A204.1 (cell line): ENCODE measurements around the gene TMEM30A.

Experiments
- FAIRE-seq: peaks from 2 replicates; lab custom pipeline; 2012; peaks lifted over from hg19 to GRCh38; lab: Jason Lieb, UNC

Gene TMEM30A

GRCh38 chr6:75262716-75263400, 21.7 kb downstream of the TMEM30A start:
- no peak for FAIRE-seq

GRCh38 chr6:75261299-75261698, 23.3 kb downstream of the TMEM30A start:
- no peak for FAIRE-seq

- FAIRE-seq, result no peak
These were observed 27.1 kb downstream of the TMEM30A start for GRCh38 chr6:75257343-75258087.

DNA sequence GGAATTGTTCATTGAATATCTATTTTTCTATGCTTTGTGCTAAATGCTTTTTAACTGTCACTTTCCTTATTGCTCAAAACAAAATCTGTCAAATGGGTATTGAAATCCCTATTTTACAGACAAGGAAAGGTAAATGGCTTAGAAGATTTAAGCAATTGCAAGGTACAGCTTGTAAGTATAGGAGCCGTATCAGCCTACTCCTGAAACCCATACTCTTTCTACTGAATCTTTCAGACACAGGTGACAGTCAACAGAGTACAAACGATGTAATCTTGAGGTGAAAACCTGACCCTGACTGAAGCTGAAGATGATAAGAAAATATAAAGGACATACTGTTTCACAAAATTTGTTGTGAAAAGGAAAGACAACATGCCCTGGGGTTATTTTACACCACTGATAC, 34.0 kb downstream of the TMEM30A start:
- no peak for FAIRE-seq

DNA sequence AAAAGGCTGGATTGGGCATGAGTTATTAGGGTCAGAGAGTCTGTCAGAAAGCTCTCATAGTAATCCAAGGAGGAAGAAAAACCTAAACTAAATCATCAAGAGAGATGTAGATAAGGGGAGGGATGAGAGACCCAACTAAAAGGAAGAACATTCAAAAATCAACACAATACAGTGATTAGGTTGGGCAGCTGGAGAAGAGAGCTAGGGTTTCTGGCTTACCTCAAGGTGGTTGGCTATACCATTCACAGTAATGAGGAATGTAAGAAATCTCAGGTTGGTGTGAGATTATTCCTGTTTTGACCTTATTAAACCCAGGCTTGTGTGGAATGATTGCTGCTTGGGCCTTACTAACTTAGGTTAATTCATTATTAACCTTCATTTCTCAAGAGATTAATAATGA, 34.8 kb downstream of the TMEM30A start:
- FAIRE-seq, result no peak

GRCh38 chr6:75246386-75246785, 38.2 kb downstream of the TMEM30A start:
- no peak for FAIRE-seq

DNA sequence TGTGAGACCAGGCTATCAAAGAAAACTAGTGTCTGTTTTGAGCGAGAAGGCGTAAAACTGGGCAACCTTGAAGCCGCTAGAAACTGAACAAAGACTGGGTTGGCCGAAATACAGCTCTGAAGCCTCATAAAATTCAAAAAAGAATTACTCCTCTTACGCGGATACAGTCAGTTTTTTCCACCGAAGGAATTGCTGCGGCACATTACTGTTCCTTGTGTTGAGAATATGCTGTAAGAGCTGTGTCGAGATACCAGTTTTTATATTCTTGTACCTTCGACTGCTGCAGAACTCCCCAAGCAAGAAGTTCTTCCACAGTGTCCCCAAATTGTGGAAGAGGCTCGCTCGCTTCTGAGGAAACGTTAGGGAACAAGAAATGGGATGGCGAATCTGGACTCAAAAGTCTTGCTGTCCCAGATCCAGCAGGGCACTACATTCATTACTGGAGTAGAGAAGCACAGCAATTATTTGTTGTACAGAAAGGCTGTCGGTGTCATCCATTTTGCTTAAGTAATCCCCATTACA, 40.5 kb downstream of the TMEM30A start:
- FAIRE-seq, result no peak

GRCh38 chr6:75243333-75244062, 41.1 kb downstream of the TMEM30A start, which contains the start of gene COX7A2:
COX7A2 (minus strand) TSS chr6:75243801; CDS start chr6:75243734, 67 bp downstream.
- FAIRE-seq, result peak; percentile 98

- FAIRE-seq, result no peak
These were observed 48.0 kb downstream of the TMEM30A start for GRCh38 chr6:75236630-75237029.

GRCh38 chr6:75235271-75235670, 49.3 kb downstream of the TMEM30A start:
- FAIRE-seq, result no peak

GRCh38 chr6:75234126-75234865, 50.3 kb downstream of the TMEM30A start:
- FAIRE-seq, result no peak

GRCh38 chr6:75233092-75233615, 51.4 kb downstream of the TMEM30A start:
- FAIRE-seq, result no peak

DNA sequence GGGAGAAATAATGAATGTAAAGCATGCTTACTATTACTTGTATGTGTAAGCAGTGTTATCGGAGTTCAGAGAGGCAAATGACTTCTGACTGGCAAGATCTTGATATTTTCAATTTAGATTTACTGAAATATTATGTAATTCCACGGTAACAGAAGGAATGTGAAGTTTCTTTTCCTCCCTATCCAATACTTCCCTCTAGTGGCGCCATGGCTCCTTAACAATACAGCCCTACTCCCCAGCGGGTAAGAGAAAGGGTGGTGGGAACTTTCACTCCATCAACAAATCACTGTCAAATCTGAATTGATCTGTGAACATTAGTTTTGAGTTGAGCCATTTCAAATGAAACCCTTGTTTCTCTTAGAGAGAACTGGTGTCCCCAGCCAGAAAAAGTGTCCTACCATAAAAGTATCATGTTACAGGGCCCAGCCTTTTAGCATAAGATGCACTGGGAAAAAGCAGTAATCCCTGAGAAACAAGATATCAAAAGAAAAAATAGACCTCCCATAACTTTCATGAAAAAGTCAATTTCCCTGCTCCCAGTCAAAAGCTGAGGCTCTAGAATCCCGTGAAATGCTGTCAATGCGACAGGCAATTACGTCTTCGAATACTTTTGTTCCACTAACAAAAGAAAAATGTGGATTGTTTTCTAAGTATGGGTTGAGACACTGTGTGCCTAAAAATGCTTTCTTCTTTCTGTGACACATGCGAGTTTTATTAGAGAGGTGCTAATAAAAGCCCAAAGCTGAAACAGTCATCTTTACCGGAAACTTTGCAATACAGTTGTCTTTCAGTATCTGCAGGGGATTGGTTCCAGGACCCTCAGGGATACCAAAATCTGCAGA, 53.9 kb downstream of the TMEM30A start:
- FAIRE-seq, result peak; percentile 87

DNA sequence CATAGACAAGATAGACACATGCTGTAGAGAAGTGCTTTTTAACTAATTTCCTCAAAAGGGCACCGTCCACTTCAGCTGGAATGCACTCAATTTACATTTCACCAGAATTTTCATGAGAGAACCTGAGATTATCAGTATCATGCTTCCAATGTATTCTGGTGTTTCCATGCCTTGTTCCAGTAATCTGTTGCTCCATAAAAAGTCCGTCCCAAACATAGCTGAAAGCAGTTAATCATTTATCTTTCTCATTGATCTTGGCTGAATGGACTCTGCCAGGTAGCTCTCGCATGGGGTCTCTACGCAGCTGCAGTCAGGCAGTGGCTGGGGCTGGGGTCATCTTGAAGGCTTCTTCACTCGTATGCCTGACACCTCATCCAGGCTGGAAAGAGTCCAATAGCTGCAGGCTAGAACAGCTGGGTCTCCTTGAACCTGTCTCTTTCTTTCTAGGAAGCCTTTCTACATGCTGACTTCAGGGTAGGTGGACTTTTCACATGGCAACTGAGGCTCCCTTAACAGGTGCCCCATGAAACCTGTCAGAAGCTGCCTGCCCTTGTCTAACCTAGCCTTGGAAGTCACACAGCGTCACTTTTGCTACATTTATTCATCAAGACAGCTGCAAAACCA, 60.2 kb downstream of the TMEM30A start:
- FAIRE-seq, result no peak

DNA sequence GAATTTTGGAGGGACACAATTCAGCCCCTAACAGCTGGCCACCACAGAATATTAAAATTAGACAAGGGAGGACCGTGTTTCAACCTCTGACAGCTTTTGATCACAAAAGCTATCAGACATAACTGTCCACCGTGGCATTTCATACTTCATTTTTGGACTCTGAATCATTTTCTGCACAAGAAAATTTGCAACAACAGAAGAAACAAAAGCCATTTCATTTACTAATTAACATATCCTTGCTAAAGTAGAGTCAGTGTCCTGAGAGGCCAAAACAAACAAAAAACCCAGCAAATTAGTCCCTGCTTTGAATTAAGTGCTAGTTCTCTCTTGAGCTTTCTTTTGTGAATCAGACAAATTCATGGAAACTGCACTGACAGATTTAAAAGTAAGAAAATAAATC, 61.2 kb downstream of the TMEM30A start:
- no peak for FAIRE-seq

GRCh38 chr6:75222261-75222660, 62.3 kb downstream of the TMEM30A start:
- no peak for FAIRE-seq

- no peak for FAIRE-seq
These were observed 63.5 kb downstream of the TMEM30A start for GRCh38 chr6:75221116-75221515.

DNA sequence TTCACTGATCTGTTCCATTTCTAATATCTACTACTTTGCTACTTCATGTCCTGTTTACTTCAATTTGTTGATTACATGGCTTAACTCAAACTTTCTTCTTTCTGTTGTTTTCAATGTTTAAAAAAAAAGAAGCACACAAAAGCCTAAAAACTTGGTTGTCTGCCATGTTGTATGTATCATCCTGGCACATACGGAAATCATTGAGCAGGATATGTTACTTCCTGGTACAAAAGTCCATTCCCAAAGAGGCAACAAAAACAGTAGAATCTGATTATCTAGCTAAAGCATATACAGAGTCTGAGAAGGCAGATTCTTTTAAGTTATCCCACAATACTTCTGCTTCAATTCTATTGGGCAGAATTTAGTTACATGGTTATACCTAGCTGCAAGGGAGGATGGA, 64.2 kb downstream of the TMEM30A start:
- no peak for FAIRE-seq

- no peak for FAIRE-seq
These were observed 65.3 kb downstream of the TMEM30A start for GRCh38 chr6:75219263-75219662.

- no peak for FAIRE-seq
These were observed 67.4 kb downstream of the TMEM30A start for GRCh38 chr6:75217193-75217592.

DNA sequence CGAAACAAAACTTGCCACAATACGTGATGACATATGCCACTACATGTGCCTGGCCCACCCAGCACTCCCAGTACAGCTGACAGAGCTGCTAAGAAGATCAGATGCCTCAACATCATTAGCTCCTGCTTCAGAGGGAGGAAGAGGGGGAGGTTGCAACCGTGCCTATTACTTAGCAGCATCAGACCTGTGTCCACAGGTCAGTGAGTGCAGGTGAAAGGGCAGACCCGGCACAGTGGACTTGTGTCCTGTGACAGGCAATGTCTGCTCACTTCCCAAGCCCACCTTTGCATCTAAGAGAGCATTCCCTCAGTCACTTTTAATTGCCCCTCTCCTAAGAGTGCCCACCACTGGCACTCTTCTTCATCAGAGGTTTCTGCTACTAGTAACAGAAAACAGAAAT, 69.3 kb downstream of the TMEM30A start:
- FAIRE-seq, result no peak
